Activated T-cell treated with anti-CD3 and anti-CD28 coated beads for 24 hours (primary cell): ENCODE data around the gene ACOT13.
"Not testable (repeated sequence)": the region's sequence is repeated elsewhere in the genome, so short reads cannot be mapped to it uniquely, and the experiment has no call there.

Experiments
- DNase-seq: peaks from one replicate; pipeline ENCODE4 v3.0.0-alpha.2; 2020; ENCODE audit warnings: low read depth

Gene ACOT13

DNA sequence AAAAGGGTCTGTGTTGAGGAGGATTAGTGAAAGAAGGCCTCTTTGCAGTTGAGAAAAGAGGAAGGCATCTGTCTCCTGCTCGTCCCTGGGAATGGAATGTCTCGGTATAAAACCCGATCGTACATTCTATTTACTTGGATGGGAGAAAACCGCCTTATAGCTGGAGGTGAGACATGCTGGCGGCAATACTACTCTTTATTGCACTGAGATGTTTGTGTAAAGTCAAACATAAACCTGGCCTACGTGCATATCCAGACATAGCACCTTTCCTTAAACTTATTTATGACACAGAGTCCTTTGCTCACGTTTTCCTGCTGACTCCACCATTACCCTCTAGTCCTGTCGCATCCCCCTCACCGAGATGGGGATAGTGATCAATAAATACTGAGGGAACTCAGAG lies 4.6 kb upstream of the ACOT13 start:
- no peak for DNase-seq

DNA sequence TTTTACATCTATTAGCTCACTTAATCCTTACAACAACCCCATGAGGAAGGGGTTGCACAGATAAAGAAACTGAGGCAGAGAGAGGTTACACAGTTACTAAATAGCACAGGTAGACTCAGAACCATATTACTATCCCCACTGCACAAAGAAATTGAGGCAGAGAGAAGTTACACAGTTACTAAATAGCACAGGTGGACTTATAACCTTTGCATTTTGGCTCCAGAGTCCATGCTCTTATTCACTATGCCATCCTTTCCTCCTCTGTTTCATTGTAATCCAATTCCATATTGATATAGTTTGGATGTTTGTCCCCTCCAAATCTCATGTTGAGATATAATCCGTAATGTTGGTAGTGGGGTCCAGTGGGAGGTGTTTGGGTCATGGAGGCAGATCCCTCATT lies 3.7 kb upstream of the ACOT13 start:
- no peak for DNase-seq

DNA sequence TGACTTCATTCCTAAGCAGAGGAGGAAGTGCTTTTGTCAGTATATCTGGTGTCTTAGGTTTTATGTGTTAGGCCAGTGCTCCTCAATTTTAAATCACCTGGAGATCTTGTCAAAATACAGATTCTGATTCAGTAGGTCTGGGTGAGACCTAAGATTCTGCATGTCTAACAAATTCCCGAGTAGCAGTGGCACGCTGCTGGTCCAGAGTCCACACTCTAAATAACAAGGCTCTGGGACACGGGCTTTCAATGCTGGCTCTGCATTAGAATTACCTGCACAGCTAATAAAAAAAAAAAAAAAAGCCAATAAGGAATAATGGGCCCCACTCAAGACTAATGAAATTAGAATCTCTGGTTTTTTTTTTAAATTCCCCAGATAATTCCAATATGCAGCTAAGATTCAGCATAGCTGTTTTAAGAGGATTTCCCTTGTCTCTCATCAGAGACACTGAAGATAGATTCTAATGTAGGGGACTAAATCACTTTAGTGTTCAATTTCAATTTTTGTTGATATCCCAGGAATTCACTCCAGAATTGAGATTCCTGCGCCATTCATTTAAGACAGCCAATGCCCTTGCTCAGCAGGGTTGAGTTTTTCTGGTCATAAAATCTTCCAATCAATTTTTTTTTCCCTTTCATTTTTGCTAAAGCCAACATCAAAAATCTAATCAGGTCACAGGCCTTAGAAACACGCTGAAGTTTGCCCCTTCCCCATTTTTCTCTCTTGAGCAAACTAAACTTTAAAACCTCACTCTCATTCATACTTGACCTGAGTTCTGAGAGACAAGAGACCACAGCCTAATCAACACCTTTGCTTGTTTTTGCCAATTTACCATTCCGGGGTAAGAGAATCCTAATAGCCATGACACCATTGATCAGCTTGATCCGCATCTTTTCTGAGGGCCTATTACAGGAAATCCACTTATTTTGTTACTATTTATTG lies 2.6 kb upstream of the ACOT13 start:
- DNase-seq, result no peak

DNA sequence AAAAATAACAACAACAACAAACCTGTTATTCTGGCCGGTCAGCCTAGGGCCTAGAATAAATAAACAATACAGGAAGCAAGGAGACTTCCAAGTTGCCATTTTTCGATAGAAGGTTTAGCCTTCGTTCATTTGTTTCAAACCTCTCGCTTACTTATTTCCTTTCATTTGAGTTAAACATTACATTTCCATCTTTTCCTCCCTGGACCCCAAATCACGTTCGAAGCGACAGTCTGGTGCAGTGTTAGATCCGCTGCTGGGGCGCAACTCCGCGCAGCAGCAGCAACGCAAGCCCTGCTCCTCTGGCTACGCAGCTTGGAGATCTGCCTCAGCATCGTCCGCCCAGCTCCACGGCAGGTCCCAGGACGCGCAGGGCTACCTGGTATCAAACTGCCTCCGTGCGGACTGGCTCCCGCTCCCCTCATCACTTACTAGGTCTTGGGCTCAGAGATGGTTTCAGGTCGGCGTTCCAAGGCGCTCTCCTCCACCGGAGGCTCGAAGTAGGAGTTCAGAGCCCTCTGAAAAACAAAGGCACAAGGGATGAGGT lies 708 bp upstream of the ACOT13 start:
- DNase-seq, result no peak

DNA sequence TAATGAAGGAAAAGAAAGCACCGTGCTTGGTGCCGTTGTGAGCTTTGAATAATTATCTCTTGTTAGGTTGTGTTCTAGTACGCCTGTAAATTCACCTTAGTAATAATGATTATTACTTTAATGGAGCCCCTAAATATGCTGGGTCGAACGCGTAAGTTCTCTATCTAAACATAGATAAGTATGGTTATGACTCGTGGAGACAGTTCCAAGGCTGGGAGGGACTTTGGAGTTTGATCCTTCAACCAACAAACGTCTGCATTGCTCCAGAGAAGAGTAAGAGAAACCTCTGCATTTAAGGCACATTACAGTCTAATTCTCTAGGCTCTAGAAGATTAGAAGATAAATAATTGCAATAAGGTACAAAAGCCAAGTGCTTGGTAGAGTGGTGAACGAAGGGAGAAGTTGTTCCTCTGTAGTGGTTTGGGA lies 514 bp downstream of the ACOT13 start:
- no peak for DNase-seq

DNA sequence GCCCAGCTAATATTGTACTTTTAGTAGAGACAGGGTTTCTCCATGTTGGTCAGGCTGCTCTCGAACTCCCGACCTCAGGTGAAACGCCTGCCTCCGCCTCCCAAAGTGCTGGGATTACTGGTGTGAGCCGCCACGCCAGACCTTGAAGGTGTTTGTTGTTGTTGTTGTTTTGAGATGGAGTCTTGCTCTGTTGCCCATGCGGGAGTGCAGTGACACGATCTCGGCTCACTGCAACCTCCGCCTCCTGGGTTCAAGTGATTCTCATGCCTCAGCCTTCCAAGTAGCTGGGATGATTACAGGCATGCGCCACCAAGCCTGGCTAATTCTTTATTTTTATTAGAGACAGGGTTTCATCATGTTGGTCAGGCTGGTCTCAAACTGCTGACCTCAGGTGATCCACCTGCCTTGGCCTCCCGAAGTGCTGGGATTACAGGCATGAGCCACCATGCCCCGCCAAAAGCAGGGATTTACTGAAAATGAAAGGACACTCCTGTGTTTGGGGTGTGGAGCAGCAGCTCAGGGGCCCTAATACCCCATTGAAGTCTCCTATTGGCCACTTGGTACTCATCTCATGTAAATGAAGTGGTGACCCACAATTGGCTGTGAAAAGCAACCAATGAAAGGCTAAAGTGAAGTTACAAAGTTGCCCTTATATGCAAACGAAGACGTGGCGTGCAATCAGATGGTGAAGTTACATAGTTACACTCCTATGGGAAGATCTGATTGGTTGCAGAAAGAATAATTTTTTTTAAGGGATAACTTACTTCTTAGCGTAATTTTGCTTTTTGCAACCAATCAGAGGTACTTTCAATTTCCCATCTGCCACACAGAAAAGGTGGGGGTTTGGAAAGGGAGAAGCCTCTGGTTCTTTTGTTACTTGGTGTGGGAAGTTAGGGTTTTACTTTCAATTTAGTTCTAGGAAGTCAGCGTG lies 1.5 kb downstream of the ACOT13 start:
- DNase-seq, result not testable (repeated sequence)

DNA sequence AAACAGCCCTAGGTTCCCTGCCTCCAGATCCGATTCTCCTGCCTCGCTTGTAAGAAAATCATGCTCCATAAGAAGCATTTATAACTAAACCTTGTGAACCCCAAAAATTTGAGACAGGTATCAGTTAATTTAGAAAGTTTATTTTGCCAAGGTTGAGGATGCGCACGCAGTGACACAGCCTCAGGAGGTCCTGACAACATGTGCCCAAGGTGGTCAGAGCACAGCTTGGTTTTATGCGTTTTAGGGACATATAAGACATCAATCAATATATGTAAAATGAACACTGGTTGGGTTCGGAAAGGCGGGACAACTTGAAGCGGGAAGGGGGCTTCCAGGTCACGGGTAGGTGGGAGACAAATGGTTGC lies 2.1 kb downstream of the ACOT13 start:
- no peak for DNase-seq

DNA sequence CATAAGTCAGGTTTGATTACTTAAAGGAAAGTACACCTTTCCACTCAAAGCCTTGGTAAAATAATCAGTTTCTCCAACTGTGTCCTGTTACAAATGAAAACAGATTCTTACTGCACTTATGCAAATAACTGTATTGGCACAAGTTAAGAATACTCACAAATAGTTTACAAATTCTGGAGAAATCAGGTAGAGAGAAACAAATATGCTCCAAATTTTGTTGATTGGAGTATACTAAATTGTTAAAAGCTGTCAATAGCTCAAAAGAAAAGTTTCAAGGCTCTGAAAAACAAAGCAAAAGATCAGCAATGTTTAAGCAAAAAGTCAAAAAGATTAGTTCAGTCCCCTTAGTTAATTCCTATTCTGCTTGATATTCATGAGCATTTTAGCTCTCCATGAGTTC lies 3.6 kb downstream of the ACOT13 start:
- DNase-seq, result not testable (repeated sequence)

DNA sequence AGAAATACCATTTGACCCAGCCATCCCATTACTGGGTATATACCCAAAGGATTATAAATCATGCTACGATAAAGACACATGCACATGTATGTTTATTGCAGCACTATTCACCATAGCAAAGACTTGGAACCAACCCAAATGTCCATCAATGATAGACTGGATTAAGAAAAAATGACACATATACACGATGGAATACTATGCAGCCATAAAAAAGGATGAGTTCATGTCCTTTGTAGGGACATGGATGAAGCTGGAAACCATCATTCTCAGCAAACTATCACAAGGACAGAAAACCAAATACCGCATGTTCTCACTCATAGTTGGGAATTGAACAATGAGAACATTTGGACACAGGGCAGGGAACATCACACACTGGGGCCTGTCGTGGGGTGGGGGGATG lies 4.2 kb downstream of the ACOT13 start:
- DNase-seq, result not testable (repeated sequence)

DNA sequence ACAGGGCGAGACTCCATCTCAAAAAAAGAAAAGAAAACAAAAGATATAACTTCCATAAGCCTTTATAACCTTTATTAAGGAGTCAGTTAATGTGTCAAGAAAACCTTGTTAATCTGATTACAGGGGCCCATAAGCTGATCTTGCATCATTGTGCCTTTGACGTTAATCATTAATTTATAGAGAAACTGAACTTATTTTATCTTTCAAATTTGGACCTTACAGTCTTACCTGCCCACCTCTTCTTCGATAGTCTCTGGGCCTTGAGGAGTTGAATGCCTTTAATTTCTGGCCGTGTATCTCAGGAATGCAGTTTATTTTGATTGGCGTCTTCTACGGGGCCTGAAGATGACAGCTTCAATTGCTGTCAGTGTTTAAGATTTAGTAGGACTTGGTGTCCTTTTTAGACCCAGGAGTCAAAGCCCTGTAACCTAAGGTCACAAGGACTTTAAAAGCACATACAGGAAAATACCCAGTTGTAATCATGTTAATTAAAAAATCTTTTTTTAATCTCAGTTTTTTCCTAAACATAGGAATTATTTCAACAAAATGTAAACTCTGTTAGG lies 5.8 kb downstream of the ACOT13 start:
- no peak for DNase-seq

DNA sequence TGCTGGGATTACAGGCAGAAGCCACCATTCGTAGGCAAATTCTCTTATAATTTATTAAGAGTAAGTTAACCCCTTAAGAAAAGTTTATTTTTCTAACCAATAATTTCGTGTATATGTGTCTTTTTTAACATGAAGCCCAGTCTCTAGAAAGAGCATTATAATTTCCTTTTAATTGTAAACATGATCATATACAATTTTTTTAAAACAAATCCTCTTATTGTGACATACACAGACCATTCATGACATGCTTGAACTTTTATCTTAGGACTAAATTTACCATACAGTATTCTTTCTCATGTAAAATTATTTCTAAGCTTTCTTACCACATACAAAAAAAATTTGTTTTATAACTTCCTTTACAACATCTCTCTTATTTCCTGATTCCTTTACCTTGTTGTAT lies 6.7 kb downstream of the ACOT13 start:
- no peak for DNase-seq

DNA sequence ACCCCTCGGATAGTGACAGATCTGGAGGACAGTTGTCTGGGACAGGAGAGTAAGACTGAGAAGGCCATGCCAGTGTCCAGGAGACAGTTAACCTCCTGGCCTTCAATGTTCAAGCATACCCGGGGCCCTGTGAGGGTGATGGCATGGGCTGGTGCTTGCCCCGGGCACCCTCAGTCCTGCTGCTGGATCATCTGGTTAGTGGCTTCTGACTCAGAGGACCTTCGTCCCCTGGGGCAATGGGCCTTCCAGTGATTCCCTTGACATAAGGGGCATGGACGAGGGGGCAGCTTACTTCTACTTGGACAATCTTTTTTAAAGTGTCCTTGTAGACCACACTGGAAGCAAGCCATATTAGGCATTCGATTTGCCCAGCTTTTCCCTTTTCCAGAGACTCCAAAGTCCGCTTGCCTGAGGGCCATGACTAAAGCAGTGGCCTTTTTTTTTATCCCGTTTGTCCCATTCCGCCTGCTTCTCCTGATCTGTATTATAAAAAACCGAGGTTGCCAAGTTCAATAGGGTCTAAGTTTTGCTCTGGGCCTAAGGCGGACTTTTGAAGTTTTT lies 12.0 kb downstream of the ACOT13 start:
- not testable (repeated sequence) for DNase-seq

DNA sequence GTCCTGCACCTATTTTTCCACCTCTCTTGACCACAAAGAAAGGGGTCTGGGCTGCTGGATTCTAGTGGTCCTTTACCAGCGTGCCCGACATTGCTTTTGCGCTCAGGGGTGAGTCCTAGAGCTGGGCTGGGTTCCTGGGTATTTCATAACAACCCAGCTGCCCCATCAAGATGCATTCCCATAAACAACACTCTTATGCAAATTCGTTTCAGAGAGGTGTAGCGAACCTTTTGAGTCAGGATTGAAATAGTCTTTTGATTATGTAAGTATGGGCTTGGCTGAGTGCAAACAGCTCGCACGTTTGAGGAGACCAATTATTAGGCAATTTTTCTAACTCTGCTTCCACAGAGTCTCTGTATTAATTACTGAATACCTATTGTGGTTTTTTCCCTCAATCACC lies 13.7 kb downstream of the ACOT13 start:
- no peak for DNase-seq

DNA sequence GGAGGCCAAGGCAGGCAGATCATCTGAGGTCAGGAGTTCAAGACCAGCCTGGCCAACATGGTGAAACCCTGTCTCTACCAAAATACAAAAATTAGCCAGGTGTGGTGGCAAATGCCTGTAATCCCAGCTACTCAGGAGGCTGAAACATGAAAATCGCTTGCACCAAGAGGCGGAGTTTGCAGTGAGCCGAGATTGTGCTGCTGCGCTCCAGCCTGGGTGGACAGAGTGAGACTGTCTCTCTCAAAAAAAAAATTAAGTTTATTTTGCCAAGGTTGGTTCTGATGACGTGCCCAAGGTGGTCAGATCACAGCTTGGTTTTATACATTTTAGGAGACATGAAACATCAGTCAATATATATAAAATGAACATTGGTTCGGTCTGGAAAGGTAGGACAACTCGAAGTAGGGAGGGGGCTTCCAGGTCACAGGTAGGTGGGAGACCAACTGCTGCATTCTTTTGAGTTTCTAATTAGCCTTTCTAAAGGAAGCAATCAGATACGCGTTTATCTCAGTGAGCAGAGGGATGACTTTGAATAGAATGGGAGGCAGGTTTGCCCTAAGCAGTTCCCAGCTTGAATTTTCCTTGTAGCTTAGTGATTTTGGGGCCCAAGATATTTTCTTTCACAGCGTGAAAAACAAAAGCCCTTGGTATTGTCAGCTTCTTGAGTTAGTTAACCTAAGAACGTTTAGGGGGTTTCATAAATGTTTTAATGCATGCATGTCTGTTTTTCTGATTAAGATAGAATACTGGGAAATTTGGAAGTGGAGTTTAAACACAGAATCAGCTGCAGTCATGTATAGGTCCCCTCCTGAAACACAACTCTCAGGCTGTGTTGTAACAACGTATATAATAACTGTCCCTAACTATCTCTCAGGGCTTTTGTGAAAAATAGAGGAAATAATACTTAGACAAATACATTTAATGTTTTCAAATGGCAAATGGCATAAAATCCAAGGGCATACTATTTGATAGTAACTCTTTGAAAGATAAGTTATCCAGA lies 16.7 kb downstream of the ACOT13 start:
- no peak for DNase-seq

DNA sequence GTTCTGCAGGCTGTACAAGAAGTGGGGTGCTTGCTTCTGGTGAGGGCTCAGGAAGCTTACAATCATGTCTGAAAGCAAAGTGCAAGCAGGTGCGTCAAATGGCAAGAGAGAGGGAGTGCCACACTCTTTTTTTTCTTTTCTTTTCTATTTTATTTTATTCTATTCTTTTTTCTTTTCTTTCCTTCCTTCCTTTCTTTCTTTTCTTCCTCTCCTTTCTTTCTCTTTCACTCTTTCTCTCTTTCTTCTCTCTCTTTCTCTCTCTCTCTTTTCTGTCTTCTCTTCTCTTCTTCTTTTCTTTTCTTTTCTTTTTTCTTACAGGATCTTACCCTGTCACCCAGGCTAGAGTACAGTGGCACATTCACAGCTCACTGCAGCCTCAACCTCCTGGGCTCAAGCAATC lies 19.5 kb downstream of the ACOT13 start:
- no peak for DNase-seq

DNA sequence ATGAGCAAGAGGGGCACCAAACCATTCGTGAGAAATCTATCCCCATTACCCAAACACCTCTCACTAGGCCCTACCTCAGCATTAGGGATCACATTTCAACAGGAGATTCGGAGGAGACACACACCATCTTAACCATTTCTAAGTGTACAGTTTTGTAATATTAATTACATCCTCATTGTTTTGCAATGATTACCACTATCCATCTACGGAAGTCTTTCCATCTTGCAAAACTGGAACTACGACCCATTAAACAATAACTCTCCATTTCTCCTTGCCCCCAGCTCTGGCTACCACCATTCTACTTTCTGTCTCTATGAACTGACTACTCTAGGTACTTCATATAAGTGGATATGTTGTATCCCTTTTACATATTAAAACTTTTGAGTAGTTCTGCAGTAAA lies 20.1 kb downstream of the ACOT13 start:
- DNase-seq, result no peak

DNA sequence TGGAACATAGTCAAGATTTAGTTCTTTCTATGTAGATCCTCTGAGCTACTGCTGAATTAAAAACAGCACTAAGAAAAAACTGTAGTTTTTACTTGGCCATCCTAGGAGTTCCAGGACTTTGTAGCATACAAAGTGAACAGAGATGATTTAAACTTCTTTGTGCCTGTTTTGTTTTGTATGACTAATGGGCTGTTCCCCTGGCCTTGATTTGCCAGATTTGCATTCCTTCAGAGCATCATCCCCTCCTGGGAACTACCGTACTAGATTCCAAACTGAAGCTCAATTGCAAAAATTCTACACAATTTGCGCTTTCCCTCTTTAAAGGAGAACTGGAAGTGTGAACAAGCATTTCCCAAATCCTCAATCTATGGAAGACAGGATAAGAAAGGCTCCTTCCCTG lies 23.1 kb downstream of the ACOT13 start:
- DNase-seq, result no peak

DNA sequence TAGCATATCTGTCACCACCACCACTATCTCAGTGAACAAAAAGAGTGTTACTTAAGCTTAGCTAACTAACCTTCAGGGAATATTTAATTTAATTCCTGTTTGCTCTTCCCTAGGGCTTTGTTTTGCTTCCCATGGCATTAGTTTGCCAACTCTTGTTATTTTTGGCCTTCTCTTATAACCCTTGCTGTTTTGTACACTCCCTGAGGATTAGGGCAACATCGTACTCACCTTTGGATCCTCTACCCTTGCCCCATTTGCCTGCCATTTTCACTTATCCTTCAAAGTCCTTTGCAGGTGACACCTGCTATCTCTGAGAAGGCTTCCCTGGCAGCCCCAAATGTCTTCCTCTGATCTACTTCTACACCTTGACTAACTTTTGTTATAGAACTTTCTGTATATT lies 23.7 kb downstream of the ACOT13 start:
- DNase-seq, result no peak

DNA sequence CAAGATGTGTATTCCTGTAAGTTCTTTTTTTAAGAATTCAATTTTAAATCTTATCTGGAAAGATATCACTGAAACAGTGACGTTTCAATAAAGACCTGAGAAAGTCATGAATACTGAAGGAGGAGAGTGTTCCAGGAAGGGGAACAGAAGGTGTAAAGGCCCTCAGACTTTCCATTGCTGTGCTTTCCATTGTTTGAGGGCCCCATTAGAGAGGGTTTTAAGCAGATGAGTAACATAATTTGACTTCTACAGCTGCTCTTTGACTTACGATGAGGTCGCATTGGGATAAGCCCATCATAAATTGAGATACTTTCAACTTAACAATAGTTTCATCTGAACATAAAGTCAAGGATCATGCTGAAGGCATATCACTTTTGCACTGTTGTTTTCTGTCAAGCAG lies 24.7 kb downstream of the ACOT13 start:
- DNase-seq, result no peak

DNA sequence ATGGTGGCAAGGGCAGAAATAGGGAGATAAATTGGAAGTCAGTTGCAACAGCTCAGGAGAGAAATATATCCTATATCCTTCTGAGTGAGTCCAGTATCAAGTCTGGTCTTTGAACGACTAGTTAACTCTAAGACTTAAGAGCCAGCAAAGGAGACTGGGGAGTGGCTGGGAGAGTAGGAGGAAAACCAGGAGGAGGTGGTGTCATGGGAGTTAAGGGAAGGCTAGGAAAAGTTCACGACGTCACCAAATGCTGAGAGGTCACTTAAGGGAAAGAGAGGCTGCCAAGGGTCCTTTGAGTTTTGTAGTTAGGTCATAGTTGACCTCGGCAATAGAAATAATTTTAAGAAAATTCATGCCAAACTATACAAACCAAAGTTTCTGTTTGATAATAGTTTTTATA lies 25.1 kb downstream of the ACOT13 start:
- DNase-seq, result no peak

DNA sequence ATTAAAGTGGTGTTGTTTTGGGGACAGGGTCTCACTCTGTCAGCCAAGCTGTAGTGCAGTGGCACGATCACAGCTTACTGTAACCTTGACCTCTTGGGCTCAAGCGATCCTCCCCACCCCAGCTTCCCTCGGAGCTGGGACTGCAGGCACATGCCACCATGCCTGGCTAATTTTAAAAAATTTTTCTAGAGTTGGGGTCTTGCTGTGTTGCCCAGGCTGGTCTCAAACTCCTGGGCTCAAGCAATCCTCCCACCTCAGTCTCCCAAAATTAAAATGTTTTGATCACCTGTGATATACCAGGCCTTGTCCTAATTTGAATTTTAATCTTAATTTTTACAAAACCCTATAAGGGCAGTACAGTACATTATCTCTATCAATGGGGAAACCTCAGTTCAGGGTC lies 25.5 kb downstream of the ACOT13 start:
- DNase-seq, result no peak
